ENCODE data around the gene PHF2.

DNA sequence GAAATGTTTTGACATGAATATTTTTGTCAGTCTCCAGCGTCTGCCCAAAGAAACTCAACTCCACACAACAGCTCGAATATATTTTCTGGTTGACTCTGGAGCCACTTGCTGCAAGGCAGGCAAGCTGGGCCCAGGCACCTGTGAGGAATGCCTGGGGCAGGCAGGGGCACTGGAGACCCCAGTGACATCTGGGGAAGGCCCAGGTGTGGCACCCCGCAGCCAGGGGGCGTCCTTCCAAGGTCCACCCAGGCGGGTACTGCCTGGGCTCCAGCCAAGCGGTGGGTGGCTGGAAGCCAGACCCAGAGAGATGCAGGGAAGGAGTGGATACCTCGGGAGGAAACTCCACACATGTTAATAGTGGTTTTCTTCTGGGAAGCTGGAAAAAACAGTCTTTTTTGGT, 125.9 kb downstream of the PHF2 start:
- TF ChIP-seq, protein P1, sequence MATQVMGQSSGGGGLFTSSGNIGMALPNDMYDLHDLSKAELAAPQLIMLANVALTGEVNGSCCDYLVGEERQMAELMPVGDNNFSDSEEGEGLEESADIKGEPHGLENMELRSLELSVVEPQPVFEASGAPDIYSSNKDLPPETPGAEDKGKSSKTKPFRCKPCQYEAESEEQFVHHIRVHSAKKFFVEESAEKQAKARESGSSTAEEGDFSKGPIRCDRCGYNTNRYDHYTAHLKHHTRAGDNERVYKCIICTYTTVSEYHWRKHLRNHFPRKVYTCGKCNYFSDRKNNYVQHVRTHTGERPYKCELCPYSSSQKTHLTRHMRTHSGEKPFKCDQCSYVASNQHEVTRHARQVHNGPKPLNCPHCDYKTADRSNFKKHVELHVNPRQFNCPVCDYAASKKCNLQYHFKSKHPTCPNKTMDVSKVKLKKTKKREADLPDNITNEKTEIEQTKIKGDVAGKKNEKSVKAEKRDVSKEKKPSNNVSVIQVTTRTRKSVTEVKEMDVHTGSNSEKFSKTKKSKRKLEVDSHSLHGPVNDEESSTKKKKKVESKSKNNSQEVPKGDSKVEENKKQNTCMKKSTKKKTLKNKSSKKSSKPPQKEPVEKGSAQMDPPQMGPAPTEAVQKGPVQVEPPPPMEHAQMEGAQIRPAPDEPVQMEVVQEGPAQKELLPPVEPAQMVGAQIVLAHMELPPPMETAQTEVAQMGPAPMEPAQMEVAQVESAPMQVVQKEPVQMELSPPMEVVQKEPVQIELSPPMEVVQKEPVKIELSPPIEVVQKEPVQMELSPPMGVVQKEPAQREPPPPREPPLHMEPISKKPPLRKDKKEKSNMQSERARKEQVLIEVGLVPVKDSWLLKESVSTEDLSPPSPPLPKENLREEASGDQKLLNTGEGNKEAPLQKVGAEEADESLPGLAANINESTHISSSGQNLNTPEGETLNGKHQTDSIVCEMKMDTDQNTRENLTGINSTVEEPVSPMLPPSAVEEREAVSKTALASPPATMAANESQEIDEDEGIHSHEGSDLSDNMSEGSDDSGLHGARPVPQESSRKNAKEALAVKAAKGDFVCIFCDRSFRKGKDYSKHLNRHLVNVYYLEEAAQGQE (IDR thresholded peaks at IDR 0.05; ENCODE audit: insufficient replicate concordance, low read depth) = no peak
- TF ChIP-seq, protein P2, sequence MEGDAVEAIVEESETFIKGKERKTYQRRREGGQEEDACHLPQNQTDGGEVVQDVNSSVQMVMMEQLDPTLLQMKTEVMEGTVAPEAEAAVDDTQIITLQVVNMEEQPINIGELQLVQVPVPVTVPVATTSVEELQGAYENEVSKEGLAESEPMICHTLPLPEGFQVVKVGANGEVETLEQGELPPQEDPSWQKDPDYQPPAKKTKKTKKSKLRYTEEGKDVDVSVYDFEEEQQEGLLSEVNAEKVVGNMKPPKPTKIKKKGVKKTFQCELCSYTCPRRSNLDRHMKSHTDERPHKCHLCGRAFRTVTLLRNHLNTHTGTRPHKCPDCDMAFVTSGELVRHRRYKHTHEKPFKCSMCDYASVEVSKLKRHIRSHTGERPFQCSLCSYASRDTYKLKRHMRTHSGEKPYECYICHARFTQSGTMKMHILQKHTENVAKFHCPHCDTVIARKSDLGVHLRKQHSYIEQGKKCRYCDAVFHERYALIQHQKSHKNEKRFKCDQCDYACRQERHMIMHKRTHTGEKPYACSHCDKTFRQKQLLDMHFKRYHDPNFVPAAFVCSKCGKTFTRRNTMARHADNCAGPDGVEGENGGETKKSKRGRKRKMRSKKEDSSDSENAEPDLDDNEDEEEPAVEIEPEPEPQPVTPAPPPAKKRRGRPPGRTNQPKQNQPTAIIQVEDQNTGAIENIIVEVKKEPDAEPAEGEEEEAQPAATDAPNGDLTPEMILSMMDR (IDR thresholded peaks at IDR 0.05; ENCODE audit: insufficient read depth, low read length) = no peak
